ENCODE measurements around the gene PEX10.

- no peak for TF ChIP-seq EZH2 (IDR thresholded peaks at IDR 0.05; ENCODE audit: low read depth)
- TF ChIP-seq, protein P1, sequence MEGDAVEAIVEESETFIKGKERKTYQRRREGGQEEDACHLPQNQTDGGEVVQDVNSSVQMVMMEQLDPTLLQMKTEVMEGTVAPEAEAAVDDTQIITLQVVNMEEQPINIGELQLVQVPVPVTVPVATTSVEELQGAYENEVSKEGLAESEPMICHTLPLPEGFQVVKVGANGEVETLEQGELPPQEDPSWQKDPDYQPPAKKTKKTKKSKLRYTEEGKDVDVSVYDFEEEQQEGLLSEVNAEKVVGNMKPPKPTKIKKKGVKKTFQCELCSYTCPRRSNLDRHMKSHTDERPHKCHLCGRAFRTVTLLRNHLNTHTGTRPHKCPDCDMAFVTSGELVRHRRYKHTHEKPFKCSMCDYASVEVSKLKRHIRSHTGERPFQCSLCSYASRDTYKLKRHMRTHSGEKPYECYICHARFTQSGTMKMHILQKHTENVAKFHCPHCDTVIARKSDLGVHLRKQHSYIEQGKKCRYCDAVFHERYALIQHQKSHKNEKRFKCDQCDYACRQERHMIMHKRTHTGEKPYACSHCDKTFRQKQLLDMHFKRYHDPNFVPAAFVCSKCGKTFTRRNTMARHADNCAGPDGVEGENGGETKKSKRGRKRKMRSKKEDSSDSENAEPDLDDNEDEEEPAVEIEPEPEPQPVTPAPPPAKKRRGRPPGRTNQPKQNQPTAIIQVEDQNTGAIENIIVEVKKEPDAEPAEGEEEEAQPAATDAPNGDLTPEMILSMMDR (conservative IDR thresholded peaks at IDR 0.05), result no peak
Measured at GRCh38 chr1:2399890-2400575, 12.3 kb downstream of the PEX10 start.

Data from PC-9 (cell line).